Hepatocyte (in vitro differentiated cells): ENCODE measurements around the gene TTC23. TPM values are rescaled to one million over a fixed set of nuclear protein-coding genes. Genes with fewer than 3 reads are reported as not detected.

Experiments
- DNase-seq: peaks from one replicate; pipeline ENCODE4 v3.0.0-alpha.2; 2016; ENCODE audit warnings: low spot score
- H2AFZ ChIP-seq: fragments of 200-600 bp; sonication (generic); 2 replicates; pipeline ENCODE4 v1.6.0; 2016; ENCODE audit warnings: antibody characterized with exemption, mild to moderate bottlenecking
- H3K27ac ChIP-seq: fragments of 200-600 bp; sonication (generic); 2 replicates; pipeline ENCODE4 v1.5.1; 2016; ENCODE audit warnings: mild to moderate bottlenecking
- H3K27me3 ChIP-seq: fragments of 200-600 bp; sonication (generic); 2 replicates; pipeline ENCODE4 v1.6.1; 2016
- H3K36me3 ChIP-seq: fragments of 200-600 bp; sonication (generic); replicated peaks from 2 replicates; pipeline ENCODE4 v1.5.1; 2016; ENCODE audit warnings: low read depth; ENCODE audit not compliant: insufficient read depth
- H3K4me1 ChIP-seq: fragments of 200-600 bp; sonication (generic); 2 replicates; pipeline ENCODE4 v1.5.1; 2016; ENCODE audit warnings: mild to moderate bottlenecking, moderate library complexity; ENCODE audit not compliant: insufficient read depth
- H3K4me2 ChIP-seq: fragments of 200-600 bp; sonication (generic); 2 replicates; pipeline ENCODE4 v1.6.0; 2016
- H3K4me3 ChIP-seq: fragments of 200-600 bp; sonication (generic); 2 replicates; pipeline ENCODE4 v1.5.1; 2016; ENCODE audit warnings: mild to moderate bottlenecking
- H3K79me2 ChIP-seq: fragments of 200-600 bp; sonication (generic); 2 replicates; pipeline ENCODE4 v1.6.0; 2017; ENCODE audit warnings: mild to moderate bottlenecking
- H3K9me2 ChIP-seq: fragments of 200-600 bp; sonication (generic); replicated peaks from 2 replicates; pipeline ENCODE4 v1.6.0; 2017; ENCODE audit warnings: mild to moderate bottlenecking; ENCODE audit not compliant: insufficient read depth
- H3K9me3 ChIP-seq: fragments of 200-600 bp; sonication (generic); 2 replicates; pipeline ENCODE4 v1.5.1; 2016; ENCODE audit warnings: low read depth, mild to moderate bottlenecking
- H4K20me1 ChIP-seq: fragments of 200-600 bp; sonication (generic); 2 replicates; pipeline ENCODE4 v1.6.0; 2016; ENCODE audit warnings: mild to moderate bottlenecking; ENCODE audit not compliant: insufficient read depth, poor library complexity, severe bottlenecking
- EZH2 ChIP-seq: fragments of 200-600 bp; sonication (generic); IDR thresholded peaks from 2 replicates; pipeline ENCODE4 v1.6.1; 2016; ENCODE audit warnings: antibody characterized with exemption, mild to moderate bottlenecking, borderline replicate concordance
- EZH2phosphoT487 ChIP-seq: fragments of 200-600 bp; sonication (generic); IDR thresholded peaks from one replicate; pipeline ENCODE4 v1.6.1; 2018; ENCODE audit warnings: antibody characterized with exemption, mild to moderate bottlenecking, low read depth, moderate library complexity; ENCODE audit not compliant: unreplicated experiment, severe bottlenecking
- WGBS: methylation state at CpG from one replicate; pipeline ENCODE4 v1.1.6; 2016; ENCODE audit warnings: low lambda C conversion rate; ENCODE audit errors: missing lambda C conversion rate; 5-methylcytosine and 5-hydroxymethylcytosine counted together
- polyA plus RNA-seq: library from polyadenylated mRNA; unstranded; fragments of >200 nt; fragmentation: Nextera tagmentation; extraction: Ambion mirVana; gene quantifications from 2 replicates; pipeline ENCODE4 v1.2.1, GENCODE V29; 2016
- total RNA-seq: library from RNA; depleted of rRNA; stranded (reverse); fragments of >200 nt; gene quantifications from 2 replicates; pipeline ENCODE4 v1.2.3, GENCODE V29; 2014
- TF ChIP-seq, protein P1 (sequence below): fragments of 200-600 bp; sonication (generic); IDR thresholded peaks from 2 replicates; pipeline ENCODE4 v1.5.1; 2016; ENCODE audit warnings: antibody characterized with exemption, mild to moderate bottlenecking; ENCODE audit not compliant: poor library complexity

TTC23 gene
- total and polyA plus RNA-seq, 2 experiments from 2014 or later: 31.3 to 46.3 TPM

DNA sequence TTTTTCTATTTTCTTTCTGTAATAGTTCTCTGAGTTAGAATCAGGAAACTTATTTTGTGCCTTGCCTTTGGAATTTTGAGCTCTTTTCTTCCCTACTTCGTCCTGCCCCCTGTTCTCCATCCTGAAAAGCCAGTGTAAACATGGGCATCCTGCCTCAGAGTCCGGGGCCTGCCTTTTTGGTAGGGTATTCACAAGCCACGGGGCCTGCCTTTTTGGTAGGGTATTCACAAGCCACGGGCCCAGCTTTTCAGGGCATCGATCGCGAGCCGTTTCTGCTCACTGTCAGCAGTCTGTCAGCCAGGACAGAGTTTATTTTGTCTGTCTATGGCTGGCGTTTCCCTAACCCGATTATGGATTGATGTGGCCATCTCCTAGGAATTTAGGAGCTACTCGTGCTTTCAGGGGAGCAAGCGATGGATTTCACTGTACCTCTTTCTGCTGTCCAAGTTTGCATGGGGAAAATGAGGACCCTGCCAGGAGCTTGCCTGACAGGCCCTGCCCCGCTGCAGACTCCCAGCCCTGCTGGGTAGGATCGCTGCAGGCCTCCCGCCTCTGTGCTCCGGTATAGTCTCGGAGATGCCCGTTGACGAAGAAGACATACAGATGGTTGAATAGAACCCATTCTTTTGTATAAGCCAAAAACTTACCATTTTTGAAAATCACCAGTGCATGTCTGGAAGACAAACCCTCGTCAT, 131.7 kb downstream of the TTC23 start:
- 89% methylated on average over 20 of the region's 20 CpGs for WGBS
- no peaks in the 10 kb centered on the region for H3K9me3 ChIP-seq
- TF ChIP-seq, protein P1, sequence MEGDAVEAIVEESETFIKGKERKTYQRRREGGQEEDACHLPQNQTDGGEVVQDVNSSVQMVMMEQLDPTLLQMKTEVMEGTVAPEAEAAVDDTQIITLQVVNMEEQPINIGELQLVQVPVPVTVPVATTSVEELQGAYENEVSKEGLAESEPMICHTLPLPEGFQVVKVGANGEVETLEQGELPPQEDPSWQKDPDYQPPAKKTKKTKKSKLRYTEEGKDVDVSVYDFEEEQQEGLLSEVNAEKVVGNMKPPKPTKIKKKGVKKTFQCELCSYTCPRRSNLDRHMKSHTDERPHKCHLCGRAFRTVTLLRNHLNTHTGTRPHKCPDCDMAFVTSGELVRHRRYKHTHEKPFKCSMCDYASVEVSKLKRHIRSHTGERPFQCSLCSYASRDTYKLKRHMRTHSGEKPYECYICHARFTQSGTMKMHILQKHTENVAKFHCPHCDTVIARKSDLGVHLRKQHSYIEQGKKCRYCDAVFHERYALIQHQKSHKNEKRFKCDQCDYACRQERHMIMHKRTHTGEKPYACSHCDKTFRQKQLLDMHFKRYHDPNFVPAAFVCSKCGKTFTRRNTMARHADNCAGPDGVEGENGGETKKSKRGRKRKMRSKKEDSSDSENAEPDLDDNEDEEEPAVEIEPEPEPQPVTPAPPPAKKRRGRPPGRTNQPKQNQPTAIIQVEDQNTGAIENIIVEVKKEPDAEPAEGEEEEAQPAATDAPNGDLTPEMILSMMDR: no peak
- TF ChIP-seq EZH2 (no peak), EZH2phosphoT487 (no peak)
- no peaks in the 10 kb centered on the region for H3K9me2 ChIP-seq
- H2AFZ ChIP-seq: no peak overlapping the region
- H4K20me1 ChIP-seq: no peaks in the 10 kb centered on the region
- DNase-seq: no peak
- H3K27me3 ChIP-seq: no peaks in the 10 kb centered on the region
- no peaks in the 10 kb centered on the region for H3K36me3 ChIP-seq
- H3K4me1 ChIP-seq: peaks cover 10% of the 10 kb centered on the region
- no peak overlapping the region for H3K27ac ChIP-seq
- no peak overlapping the region for H3K4me3 ChIP-seq
- no peak overlapping the region for H3K4me2 ChIP-seq
- no peaks in the 10 kb centered on the region for H3K79me2 ChIP-seq

DNA sequence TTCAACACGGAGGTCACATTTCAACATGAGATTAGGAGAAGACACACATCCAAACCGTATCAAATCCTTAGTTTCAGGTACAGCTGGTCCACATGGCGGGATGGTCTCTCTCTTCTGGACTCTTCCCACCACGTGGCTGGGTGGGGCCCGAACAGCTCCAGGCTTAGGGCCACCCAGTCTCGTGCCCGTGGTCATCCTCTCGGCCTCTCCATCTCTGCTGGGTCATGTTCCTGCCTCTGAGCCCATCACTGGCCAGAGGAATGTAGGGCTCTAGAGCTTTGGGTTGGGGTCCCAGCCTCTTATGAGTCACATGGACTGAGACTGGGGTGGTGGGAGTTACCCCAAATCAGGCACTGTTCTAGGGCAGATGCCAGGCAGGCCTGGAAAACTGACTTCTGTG, 132.3 kb downstream of the TTC23 start:
- Histone ChIP-seq H4K20me1 (no peaks in the 10 kb centered on the region), H3K9me2 (no peaks in the 10 kb centered on the region), H3K79me2 (no peaks in the 10 kb centered on the region), H3K9me3 (no peaks in the 10 kb centered on the region), H3K4me1 (peaks cover 4% of the 10 kb centered on the region), H3K27ac (no peak overlapping the region), H3K4me2 (no peak overlapping the region), H2AFZ (no peak overlapping the region), H3K27me3 (no peaks in the 10 kb centered on the region), H3K36me3 (no peaks in the 10 kb centered on the region), H3K4me3 (no peak overlapping the region)
- no peak for DNase-seq
- TF ChIP-seq EZH2phosphoT487: no peak
- TF ChIP-seq, protein P1: no peak
- no peak for TF ChIP-seq EZH2
- WGBS: 97% methylated on average over 8 of the region's 8 CpGs

DNA sequence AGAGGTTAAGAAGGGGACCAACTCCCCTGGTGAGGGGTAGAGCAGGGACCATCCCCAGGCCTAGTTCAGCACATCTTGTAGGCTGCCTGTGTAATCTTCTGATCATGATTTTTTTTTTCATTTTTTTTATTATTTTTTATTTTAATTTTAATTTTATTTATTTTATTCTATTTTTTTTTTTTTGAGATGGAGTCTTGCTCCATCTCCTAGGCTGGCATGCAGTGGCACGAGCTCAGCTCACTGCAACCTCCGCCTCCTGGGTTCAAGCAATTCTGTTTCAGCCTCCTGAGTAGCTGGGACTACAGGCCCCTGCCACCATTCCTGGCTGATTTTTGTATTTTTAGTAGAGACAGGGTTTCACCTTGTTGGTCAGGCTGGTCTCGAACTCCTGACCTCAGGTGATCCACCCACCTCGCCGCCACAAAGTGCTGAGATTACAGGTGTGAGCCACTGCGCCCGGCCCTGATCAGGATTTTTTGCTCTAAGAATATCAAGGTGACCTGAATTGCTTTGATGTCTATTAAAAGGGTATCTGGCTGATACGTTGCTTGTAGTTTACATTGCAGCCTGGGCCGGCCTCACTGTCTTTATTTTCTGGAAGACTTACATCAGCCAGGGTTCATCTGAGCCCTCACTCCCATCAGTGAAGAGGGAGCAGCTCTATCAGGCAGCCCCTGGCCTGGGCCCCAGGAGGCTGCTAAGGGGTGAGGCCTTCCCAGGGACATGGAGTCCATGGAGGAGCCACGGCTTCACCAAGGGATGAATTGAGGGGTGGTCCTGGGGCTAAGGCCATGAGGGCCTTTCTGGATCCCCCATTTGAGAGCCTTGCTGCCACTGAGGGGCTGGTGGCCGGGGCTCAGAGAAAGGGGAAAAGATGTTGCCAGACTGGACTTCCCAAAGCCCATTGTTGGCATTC, 133.8 kb downstream of the TTC23 start:
- Histone ChIP-seq H3K4me1 (no peaks in the 10 kb centered on the region), H3K79me2 (no peaks in the 10 kb centered on the region), H3K9me3 (no peaks in the 10 kb centered on the region), H3K9me2 (no peaks in the 10 kb centered on the region), H3K27ac (no peak overlapping the region), H3K4me2 (no peak overlapping the region), H4K20me1 (no peaks in the 10 kb centered on the region), H3K27me3 (no peaks in the 10 kb centered on the region), H2AFZ (no peak overlapping the region), H3K4me3 (no peak overlapping the region), H3K36me3 (no peaks in the 10 kb centered on the region)
- DNase-seq: no peak
- no peak for TF ChIP-seq EZH2phosphoT487
- TF ChIP-seq EZH2: no peak
- TF ChIP-seq, protein P1: no peak
- WGBS: 91% methylated on average over 11 of the region's 11 CpGs
